HG02970 (cell line): Measurements from ENCODE around the gene COL27A1.

Experiments used
- ATAC-seq: cut with Tn5 transposase; IDR thresholded peaks from one replicate; pipeline ENCODE4 v1.9.1; 2021; ENCODE audit warnings: mild to moderate bottlenecking, moderate library complexity, moderate number of reproducible peaks; ENCODE audit not compliant: unreplicated experiment, low FRiP score

Gene COL27A1

DNA sequence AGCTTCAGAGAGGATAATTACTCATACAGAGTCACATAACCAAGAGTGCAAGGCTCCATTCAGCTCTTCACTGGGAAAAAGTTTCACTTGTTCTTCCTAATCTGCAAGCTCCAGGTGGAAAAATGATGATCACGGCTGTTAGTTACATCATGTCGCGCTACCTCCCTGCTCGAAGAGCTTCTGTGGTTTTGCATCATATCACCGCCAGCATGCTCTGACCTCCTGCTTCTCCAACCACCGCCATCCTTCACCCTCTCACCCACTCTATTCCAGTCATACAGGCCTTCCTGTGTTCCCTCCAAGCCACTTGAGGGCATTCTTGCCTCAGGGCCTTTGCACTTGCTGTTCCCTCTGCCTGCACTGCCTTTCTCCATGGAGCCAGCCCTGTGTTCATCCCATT, 47.1 kb downstream of the COL27A1 start:
- ATAC-seq = no peak

DNA sequence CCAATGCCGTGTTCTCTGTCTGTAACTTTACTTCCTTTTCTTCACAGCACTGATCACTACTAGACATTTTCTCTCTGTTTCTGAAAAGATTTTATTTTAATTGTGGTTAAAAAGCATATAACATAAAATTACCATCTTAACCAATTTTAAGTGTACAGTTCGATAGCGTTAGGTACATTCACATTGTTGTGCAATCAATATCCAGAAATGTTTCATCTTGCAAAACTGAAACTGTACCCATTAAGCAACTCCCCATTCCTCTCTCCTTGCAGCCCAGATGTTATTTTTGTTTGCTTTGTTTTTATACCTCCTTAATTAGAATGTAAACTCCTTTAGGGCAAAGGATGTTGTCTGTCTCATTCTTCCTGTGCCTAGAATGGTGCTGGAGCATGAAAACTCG, 47.5 kb downstream of the COL27A1 start:
- ATAC-seq = no peak

DNA sequence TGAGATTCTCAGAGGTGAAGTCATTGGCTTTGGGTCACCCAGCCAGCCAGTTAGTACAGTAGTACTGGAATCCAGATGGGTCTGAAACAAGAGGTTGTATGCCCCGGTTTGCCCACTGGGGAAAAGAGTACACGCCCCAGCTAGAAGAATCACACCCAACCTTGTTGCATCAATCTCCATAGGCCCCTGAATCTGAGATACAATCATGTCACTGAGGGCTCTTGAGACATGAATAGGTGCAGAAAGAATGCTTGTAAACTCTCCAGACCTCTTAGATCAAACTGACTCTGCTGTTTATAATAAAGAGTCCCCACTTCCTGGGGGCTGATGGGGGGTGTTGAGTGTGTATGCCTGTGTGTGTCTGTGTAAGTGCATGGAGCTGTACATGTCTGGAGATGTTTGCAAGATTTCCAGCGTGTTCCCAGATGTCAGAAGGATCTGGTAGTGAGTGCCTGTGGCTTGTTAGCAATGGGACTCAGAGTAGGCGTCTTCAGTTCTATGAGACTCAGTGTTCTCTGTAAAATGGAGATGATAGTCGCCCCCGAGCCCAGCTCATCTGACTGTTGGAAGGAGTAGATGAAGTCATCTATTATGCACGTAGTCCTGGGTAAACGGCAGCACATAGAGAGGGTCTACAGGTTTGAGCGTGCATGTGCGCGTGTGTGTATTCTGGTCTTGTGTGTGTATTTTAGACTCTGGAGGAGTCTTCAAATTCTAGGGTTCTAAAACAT, 48.2 kb downstream of the COL27A1 start:
- ATAC-seq = no peak

DNA sequence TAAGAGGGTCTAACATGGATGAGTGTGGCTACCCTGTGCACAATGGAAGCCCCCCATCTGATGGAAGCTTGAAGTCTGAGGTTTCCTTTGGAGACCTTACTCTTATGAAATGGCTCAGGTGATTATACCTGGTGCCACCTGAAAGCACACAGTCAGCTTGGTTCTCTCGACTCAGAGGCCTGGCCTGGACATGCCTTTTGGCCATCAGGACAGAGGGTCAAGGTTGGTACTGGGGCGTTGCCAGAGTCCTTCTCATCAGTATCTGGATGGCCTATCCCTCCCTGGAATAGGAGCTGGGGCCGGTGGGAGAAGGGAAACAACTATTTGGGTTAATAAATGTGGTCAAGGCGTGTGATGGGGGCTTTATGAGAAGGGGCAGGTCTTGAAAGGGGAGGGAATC, 48.9 kb downstream of the COL27A1 start:
- ATAC-seq = no peak

DNA sequence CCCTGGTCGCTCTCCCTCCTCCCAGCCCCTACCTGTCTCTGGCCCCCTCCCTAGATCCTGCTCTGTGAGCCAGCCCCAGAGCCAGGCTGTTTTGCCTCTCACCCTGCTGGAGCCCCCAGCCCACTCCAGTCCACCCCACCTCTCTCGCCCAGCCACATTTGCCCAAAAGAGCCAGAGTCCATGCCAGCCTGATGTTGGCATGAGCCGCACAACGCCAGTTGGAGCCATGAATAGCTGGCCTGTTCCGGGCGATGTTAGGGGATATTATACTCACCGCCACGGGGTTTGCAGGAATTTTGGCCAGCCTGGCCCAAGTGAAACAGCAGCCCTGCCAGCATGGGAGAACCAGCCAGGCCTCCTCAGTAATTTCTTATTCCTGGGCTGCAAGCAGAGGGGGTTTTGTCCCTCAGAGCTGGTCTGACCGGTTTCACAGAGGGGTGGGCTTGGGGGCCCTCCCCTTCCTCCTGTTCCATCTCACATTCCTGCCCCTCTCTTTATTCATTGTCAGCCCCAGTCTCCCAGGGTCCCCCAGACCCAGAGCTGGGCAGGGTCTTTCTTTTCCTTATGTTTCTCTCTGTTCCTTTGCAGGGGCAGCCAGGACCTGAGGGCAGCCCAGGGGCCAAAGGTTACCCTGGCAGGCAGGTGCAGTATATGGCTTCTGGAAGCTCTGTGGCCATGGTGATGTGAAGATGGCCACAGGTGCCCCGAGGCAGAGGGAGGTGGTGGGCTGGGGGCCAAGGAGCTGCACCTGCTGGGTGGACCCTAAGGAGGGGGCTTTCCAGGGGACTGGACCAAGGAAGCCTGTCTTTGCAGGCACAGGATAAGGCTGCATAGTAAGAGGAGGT, 50.1 kb downstream of the COL27A1 start:
- ATAC-seq = no peak

DNA sequence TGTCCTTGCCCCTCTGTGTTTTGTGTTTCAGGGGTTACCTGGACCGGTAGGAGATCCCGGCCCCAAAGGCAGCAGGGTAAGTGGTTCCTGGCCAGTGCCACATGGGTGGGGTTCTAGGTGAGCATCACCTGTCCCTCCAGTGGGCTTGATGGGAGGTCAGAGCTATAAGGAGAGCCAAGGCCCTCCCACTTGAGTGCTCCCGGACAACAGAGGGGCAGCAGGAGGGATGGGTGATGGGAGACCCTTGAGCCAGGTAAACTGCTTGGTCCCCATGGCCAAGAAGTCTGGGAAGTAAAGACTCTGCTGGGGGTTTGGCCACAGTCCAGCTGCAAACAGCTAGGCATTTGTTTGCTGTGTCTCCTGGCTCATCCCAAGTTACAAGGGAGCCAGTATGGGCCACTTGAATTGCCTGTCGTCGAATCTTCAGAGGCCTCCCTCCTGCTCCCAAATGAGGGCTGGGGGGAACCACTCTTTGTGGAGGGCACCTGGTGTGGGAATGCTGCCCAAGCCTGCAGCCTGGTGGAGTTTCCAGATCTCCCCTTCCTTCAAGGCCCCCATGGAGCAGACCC, 51.0 kb downstream of the COL27A1 start:
- ATAC-seq = no peak

DNA sequence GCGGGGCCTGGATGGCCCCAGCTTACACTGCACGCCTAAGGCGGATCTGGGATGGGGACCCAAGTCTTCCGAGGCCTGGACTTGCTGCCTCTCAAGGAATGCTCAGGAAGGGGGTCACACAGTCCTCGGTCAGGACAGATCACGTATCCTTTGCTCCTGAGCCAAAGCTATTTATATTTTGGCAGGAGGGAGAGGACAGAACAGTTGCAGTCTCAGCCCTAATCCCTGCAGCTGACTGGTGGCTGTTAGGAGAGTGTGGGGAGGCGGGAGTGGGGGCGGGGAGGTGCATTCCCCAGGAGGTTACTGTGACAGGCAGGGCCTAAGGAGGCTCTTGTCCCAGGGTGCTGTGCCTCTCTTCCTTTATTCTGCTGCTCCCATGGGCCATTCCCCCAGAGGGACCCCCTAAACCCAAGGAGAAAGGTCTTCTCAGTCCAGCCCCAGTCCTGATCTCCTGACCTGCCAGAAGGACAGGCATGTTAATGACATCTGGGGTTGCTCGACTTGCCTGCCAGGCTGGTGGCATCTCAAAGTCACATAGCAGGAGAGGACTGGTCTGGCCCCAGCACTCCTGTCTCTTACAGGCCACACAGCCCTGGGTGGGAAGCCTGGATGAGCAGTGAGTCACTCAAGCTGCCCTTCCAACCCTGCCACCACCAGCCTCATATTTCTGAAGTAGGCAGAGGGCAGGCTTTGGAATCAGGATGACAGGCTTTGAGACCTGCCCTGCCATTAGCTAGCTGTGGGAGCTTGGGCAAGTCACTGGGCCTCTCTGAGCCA, 51.9 kb downstream of the COL27A1 start:
- no peak for ATAC-seq

DNA sequence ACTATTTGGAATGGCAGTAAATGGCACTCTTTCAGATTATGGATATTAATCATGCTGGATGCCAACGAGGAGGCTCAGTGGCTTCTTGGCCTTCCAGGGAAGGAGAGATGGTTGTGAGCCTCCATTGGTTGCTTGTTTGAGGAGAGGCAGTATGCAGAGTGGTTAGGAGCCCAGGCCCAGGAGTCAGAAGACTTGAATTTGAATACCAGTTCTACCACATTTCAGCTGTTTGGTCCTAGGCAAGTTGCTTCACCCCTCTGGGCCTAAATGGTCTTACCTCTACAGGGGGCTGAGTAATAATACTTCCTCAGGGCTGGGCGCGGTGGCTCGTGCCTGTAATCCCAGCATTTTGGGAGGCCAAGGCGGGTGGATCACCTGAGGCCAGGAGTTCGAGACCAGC, 52.5 kb downstream of the COL27A1 start:
- ATAC-seq = no peak

DNA sequence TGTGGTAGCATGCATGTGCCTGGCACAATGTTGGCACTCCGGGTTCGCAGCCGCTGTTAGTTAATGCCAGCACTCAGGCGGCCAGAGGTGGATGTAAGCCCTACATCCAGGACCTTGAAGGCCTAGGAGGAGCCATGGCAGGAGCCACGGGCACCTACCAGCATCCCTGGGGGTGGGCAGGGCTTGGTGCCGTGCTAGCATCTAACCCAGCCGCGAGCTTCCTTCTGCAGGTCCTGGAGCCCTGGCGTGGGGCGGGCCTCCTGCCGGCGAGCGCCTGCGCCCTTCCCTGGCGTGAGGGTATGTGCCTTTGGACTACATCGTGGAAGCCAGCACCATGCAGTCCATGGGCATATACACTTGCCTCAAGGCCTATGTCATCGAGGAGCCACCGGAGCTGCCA, 53.8 kb downstream of the COL27A1 start:
- ATAC-seq = no peak

DNA sequence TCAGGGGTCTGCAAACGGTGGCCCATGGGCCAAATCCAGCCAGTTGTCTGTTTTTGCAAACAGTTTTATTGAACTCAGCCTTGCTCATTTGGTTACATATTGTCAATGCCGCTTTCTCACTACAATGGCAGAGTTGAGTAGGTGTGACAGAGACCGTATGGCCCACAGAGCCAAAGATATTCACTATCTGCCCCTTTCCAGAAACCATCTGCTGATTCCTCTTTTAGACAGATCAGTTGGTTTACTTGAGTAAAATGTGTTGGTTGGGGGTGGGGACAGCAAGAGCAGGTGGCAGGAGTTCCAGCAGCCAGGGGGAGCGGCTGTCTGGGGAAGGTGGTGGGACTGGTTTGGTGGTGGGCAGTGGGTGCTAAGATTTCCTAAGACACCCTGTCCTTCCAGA, 54.8 kb downstream of the COL27A1 start:
- ATAC-seq = no peak

DNA sequence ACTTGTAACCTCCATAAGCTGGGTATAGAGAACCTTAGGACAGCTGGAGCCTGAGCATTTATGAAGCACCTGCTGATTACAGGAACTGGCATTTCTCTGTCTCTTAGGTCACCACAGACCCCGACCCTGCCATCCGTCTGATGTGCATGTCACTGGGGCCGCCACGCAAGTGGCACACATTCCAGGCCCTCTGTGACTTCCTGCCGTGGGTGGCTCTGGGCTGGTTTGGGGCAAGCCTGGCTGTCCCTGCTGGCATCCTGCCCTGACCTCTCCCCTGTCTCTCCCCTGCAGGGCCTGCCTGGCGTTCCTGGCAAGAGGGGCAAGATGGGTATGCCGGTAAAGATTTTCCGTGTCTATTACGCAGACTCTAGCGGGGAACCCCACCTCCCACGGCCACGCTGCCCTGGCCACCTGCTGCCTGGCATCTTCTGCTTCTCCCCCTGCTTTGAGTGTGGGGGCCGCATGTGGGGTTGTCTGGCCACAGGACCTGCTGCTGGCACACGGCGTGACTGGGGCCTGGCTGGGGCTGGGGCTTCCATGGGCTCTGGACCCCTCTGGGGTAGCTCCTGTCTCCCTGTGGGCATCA, 55.4 kb downstream of the COL27A1 start:
- no peak for ATAC-seq

DNA sequence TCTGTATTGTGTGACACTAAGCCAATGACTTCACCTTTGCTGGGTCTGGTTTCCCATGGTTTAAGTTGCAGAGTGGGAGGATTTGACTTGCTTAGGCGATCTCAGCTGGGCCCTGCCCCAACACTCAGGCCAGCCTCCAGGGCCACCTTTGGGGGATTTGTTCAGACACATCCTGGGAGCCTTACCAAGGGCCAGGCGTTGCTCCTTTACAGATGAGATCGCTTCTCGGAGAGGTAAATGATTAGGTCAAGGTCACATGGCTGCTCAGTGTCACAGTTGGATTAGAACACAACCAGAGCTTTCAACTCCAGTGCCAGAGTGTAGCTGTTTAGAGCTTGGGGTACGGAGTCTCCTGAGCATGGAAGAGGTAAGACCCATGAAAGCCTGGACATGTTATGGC, 57.5 kb downstream of the COL27A1 start:
- no peak for ATAC-seq

DNA sequence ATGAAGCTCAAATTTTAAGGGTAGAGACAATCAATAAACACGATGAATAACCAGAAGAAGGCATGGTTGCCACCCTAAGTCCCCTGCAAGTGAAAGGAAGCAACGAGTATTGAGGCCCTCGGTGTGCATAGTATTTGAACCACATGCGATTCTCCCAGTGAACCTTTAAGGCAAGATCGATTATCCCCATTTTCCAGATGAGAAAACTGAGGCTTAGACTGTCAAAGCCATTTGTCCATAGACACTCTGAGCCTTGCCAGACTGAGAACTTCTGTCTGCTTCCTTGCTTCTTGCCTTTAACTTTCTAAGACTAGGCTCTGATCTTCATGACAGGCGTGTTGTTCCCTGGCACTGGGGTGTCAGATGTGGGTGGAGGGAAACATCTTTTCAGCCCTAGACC, 58.2 kb downstream of the COL27A1 start:
- no peak for ATAC-seq

DNA sequence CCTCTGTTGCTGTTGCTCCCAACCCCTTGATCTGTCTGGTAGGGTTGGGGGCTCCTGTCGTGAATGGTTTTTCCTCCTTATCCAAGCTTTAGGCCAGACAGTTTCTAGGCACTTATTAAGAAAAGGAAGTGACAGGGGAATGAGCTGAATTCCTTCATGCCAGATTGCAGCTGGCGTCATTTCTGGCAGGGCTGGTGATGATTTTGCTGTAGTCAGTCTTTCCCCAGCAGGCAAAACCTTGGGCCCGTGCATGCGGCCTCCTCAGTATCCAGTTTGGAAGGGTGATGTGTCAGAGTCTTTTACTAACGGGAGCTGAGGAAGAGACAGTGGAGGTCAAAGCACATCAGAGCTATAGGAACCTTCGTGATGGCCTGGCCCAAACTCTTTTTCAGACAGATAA, 58.8 kb downstream of the COL27A1 start:
- no peak for ATAC-seq

DNA sequence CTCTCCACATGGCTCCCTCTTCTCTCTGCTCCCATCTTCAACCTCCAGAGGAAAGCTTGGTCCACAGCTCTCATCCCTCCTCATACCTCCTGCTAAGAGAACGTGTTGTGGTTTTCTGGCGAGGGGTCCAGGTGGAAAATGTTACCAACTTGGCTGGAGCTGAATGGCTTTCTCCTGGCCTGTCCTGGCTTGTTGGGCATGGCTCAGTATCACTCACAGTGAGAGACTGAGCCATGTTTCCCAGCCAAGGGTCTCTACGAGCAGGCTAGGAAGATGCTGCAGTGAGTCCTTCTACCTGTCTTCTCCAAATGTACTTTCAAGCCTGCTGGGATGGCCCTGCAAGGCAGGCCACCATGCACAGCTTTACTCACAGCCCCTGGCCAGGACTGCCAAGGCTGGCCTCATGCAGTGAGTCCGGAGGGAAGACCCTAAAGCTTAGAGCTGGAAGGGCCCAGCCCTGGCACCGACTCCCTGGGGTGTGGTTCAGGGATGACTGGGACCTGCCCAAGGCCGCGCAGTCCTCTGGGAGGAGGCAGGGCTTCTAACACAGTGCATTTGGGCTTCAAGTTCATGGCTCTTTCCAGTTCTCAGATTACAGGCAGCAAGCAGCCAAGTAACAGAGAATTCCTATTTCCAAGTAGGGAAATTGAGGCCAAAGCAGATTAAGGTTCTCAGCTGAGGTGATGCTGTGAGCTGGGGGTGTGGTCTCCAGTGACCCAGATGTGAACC, 59.5 kb downstream of the COL27A1 start:
- no peak for ATAC-seq

DNA sequence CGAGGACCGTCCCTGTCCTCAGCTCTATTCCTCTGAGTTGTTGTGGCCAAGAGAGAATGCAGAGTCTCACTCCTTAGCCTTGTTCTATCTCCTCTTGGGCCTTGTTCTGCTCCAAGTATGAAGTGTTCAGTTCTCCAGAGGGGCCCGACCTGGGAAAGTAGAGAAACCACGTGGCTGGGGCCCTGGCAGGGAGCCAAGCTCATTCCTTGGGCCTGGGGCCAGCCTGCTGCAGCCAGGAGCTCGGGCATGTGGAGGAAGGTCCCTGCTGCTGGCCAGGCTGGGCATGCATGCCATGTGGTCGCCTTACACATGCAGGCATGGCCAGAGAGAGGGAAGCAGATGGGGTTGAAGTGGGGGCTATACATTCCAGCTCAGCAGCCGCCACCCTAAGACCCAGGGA, 60.7 kb downstream of the COL27A1 start:
- ATAC-seq = no peak

DNA sequence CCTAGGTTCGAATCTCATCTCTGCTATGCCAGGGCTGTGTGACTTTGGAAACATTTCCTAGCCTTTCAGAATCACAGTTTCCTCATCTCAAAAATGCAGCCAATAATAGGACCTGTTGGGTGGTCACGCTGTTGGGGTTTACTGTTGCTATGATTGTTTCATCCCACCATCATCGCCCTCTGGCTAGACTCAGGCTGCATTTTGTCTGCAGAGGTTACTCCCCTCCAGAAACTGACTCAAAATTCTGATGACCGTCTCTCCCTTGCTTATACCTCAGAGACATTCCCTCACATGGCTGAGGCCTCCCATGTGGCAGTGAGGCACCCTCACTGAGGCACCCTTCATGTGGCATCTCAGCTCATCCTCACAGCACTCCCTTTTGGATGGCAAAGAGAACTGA, 61.6 kb downstream of the COL27A1 start:
- no peak for ATAC-seq

DNA sequence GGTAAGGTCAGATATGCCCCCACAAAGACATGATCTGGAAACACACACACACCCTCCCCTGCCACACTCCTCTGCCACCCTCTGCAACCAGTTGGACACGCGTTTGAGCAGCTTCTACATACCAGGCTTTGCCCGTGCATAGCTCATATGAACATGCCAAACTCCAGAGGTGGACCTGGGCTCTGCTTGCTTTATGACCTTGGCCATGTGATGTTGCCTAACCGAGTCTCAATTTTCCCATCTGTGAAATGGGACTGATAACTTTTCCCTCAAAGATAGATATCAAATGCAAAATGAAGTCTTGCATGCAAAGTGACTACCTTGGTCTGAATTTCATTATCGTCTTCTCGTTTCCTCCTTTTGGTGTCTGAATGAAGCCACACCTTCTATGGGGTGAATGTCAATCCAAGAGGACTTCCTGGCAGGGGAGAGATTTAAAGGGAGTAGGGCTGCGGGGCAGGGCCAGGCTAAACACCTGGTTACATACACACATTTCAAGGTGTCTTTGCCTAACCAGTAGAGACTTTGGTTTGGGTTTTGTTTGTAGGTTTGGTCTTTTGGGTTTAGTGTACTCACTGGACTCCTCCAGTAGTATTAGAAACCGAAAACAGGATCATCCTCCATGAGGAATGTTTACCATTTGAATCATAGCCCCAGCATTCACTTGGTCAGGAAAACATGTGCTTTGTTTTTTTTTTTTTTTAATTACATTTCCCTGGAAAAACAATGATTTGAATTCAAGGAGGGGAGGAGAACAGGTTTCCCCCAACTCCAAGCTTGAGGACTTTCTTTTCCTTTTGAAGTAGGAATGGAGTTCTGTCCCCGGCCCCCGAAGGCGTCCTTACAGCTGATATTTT, 63.2 kb downstream of the COL27A1 start:
- no peak for ATAC-seq

DNA sequence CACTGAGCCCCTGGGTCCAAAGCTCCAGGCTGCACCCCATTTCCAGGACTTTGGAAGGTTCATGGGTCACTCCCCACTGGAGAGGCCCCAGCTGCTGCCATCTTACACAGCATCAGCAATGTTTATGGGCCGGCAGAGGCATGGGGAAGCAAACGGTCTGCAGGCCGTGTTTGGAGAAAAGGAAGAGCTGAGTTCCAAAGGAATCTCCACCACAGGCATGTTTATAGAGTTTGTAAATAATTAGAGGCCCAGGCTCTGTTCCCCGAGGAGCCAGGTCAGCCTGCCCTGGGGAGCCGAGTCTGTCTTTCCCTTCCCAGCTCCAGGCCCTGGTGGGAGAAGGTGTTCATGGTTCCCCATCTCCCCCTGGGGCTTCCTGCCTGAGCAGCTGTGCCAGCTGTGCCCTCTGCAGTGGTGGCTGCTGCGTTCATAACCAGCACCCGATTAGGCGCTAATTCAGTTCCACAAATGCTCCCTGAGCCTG, 64.8 kb downstream of the COL27A1 start:
- no peak for ATAC-seq
